CD14-positive monocyte (primary cell): ENCODE results near the gene GIPC3. TPM values are rescaled to one million over a fixed set of nuclear protein-coding genes. Genes with fewer than 3 reads are reported as not detected.
A peak's percentile ranks its signal among the peaks of the same experiment; 100 is the strongest.

ENCODE experiments used
- DNase-seq, 3 donors: peaks; one replicate each; pipeline ENCODE4 v3.0.0-alpha.2; 2011 to 2022
- H2AFZ ChIP-seq: 2 replicates; pipeline ENCODE4 v1.6.0; 2012; ENCODE audit warnings: mild to moderate bottlenecking, low read depth, low read length, inconsistent platforms; ENCODE audit not compliant: insufficient read depth, poor library complexity, severe bottlenecking
- H3K27ac ChIP-seq, 2 donors: 1 replicate in 1 of 2; 2 replicates in 1 of 2; pipeline ENCODE4 v1.5.1; 2012 to 2013; ENCODE audit warnings: low read length in 2 of 2, control low read depth in 1 of 2, inconsistent platforms in 1 of 2, low read depth in 1 of 2, mild to moderate bottlenecking in 1 of 2
- H3K27me3 ChIP-seq, 2 donors: one replicate each; pipeline versions ENCODE4 v1.6.0 to v1.6.1; 2011 to 2013; ENCODE audit warnings: low read length in 2 of 2; ENCODE audit not compliant: control insufficient read depth in 2 of 2, insufficient read depth in 2 of 2
- H3K36me3 ChIP-seq, 2 donors: replicated peaks in 1 of 2; 1 replicate in 1 of 2; 2 replicates in 1 of 2; pipeline versions ENCODE4 v1.5.1 to v1.6.1; 2012 to 2013; ENCODE audit warnings: low read length in 2 of 2, control low read depth in 1 of 2, inconsistent platforms in 1 of 2, mild to moderate bottlenecking in 1 of 2; ENCODE audit not compliant: insufficient read depth in 2 of 2, control insufficient read depth in 1 of 2
- H3K4me1 ChIP-seq, 2 donors: 1 replicate in 1 of 2; 2 replicates in 1 of 2; pipeline versions ENCODE4 v1.5.1 to v1.6.1; 2012 to 2013; ENCODE audit warnings: low read length in 2 of 2, control low read depth in 1 of 2, inconsistent platforms in 1 of 2, mild to moderate bottlenecking in 1 of 2, moderate library complexity in 1 of 2; ENCODE audit not compliant: insufficient read depth in 2 of 2, control insufficient read depth in 1 of 2
- H3K4me2 ChIP-seq: replicated peaks from 2 replicates; pipeline ENCODE3; 2012; ENCODE audit warnings: low read length, moderate library complexity, mild to moderate bottlenecking; ENCODE audit not compliant: poor library complexity, severe bottlenecking; ENCODE audit errors: extremely low read depth
- H3K4me3 ChIP-seq, 3 experiments: fragments of 200-600 bp in 1 of 3; sonication (generic) in 1 of 3; replicated peaks in 1 of 3; 1 replicate in 2 of 3; 2 replicates in 1 of 3; pipeline ENCODE4 v1.5.1; 2011 to 2013; ENCODE audit warnings: low read length in 3 of 3, mild to moderate bottlenecking in 3 of 3, control low read depth in 2 of 3, low read depth in 2 of 3, inconsistent platforms in 1 of 3, moderate library complexity in 1 of 3
- H3K79me2 ChIP-seq: 2 replicates; pipeline ENCODE4 v1.6.0; 2012; ENCODE audit warnings: mild to moderate bottlenecking, control low read depth, inconsistent platforms, low read length, moderate library complexity; ENCODE audit not compliant: insufficient read depth
- H3K9ac ChIP-seq: 2 replicates; pipeline ENCODE4 v1.6.0; 2017; ENCODE audit warnings: low read length, mild to moderate bottlenecking; ENCODE audit not compliant: insufficient read depth, poor library complexity, severe bottlenecking
- H3K9me3 ChIP-seq, 2 donors: replicated peaks in 1 of 2; 1 replicate in 1 of 2; 2 replicates in 1 of 2; pipeline versions ENCODE4 v1.5.1 to v1.6.1; 2012 to 2013; ENCODE audit warnings: low read length in 2 of 2, control low read depth in 1 of 2; ENCODE audit not compliant: control insufficient read depth in 1 of 2, insufficient read depth in 1 of 2
- H4K20me1 ChIP-seq: 2 replicates; pipeline ENCODE4 v1.6.0; 2012; ENCODE audit warnings: mild to moderate bottlenecking, low read length, control low read depth, moderate library complexity; ENCODE audit not compliant: insufficient read depth
- H3K27ac Mint-ChIP-seq, 7 donors: one replicate each; pipeline ENCODE4 v1.8.0; 2020; ENCODE audit warnings: mild to moderate bottlenecking in 7 of 7, mixed read lengths in 7 of 7, moderate library complexity in 6 of 7, inconsistent platforms in 2 of 7
- H3K27me3 Mint-ChIP-seq, 3 donors: one replicate each; pipeline ENCODE4 v1.8.0; 2021 to 2022; ENCODE audit warnings: low read depth in 3 of 3, mild to moderate bottlenecking in 3 of 3, mixed read lengths in 3 of 3, moderate library complexity in 3 of 3, inconsistent platforms in 1 of 3
- H3K36me3 Mint-ChIP-seq, 2 donors: one replicate each; pipeline ENCODE4 v1.8.0; 2020; ENCODE audit warnings: mixed read lengths in 2 of 2, inconsistent platforms in 1 of 2, mild to moderate bottlenecking in 1 of 2
- H3K4me1 Mint-ChIP-seq: one replicate; pipeline ENCODE4 v1.8.0; 2020; ENCODE audit warnings: mild to moderate bottlenecking, mixed read lengths
- H3K4me3 Mint-ChIP-seq, 2 donors: one replicate each; pipeline ENCODE4 v1.8.0; 2020; ENCODE audit warnings: mild to moderate bottlenecking in 2 of 2, mixed read lengths in 2 of 2, moderate library complexity in 1 of 2
- H3K9me3 Mint-ChIP-seq, 7 donors: one replicate each; pipeline ENCODE4 v1.8.0; 2020 to 2022; ENCODE audit warnings: mixed read lengths in 7 of 7, mild to moderate bottlenecking in 6 of 7, moderate library complexity in 6 of 7, inconsistent platforms in 2 of 7
- CTCF ChIP-seq: fragments of 200-600 bp; IDR thresholded peaks from one replicate; pipeline ENCODE4 v1.8.0; 2022; ENCODE audit warnings: antibody characterized with exemption, mild to moderate bottlenecking
- WGBS: methylation state at CpG from one replicate; pipeline ENCODE4 v1.1.5; 2013; ENCODE audit warnings: missing lambda C conversion rate; ENCODE audit not compliant: insufficient coverage; 5-methylcytosine and 5-hydroxymethylcytosine counted together
- intact Hi-C, 2 donors: fragments of 100-400 bp; cut with micrococcal nuclease; formaldehyde crosslinking; loops; one replicate each; pipeline versions ENCODE4 v1.15.0 to v1.15.1; 2023
- polyA plus RNA-seq, 3 donors: library from polyadenylated mRNA; depleted of rRNA in 1 of 3; unstranded in 2 of 3; stranded (reverse) in 1 of 3; fragments of 300-500 nt in 2 of 3; fragments of >200 nt in 1 of 3; fragmentation: Illumina TruSeq in 2 of 3; gene quantifications; 1 replicate in 2 of 3; 2 replicates in 1 of 3; pipeline ENCODE4 v1.2.3, GENCODE V29; 2012 to 2021

Gene GIPC3
- polyA plus RNA-seq, 3 donors, result 0.03 TPM; not detected in 2

DNA sequence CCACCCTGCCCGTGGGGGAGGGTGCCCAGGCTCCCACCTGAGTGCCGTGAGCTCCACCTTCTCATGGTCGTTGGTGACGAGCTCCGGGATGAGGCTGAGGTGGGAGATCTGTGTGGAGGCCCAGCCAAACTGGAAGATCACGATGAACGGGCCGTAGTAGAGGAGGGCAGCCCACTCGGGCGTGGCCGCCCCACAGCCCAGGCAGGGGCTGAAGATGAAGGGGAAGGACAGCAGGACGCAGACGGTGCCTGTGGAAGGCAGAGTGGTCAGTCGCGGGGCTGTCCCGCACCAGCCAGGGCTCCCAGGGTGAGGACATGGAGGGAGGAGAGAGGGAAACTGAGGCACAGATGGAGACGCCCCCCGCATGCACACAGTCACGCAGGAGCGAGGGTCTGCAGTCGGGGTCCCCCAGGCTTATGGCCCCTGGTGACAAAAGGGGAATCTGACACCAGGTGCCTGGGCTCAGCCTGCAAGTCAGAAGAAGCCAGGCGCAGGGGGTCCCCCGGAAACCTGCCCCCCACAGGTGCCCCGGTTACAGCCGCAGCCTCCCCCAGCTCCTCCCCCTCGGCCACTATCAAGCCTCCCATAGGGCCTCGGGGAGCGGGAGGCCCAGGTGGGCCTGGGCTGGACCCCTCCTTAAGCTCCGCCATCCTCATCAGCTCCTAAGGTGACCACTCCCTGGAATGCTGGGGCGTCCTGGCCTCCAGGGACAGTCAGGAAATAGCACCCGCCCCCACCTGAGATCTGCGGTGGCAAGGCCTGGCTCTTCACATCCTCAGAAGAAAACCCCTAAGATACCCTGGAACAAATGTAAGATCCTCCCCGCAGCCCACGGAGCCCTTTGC lies 34.1 kb upstream of the GIPC3 start:
- no peak overlapping the region for H3K27ac ChIP-seq
- peaks cover 15 to 31% of the 10 kb centered on the region in 2 donors for H3K36me3 ChIP-seq
- peaks cover 72 to 79% of the 10 kb centered on the region in 2 donors for H3K4me1 ChIP-seq
- WGBS, result 96% methylated on average over 30 of the region's 34 CpGs
- H3K9ac ChIP-seq, result no peak overlapping the region
- intact Hi-C loops, result loop anchor here in 1 of 2 donors (5.0 kb wide), 1 partner anchor 44 kb away; the partner anchor contains the start of gene FZR1
- peaks cover 69% of the 10 kb centered on the region for H3K79me2 ChIP-seq
- no peak overlapping the region for H3K4me2 ChIP-seq
- H3K4me3 ChIP-seq, result no peak overlapping the region
- H3K36me3 Mint-ChIP-seq, result peaks cover 31 to 40% of the 10 kb centered on the region in 2 donors
- H3K4me3 Mint-ChIP-seq, result peak overlapping the region in 1 of 2 donors; percentile 11
- no peaks in the 10 kb centered on the region for H3K9me3 ChIP-seq
- H3K27me3 Mint-ChIP-seq, result no peaks in the 10 kb centered on the region
- DNase-seq, result no peak
- peaks cover 0 to 2% (median 0%) of the 10 kb centered on the region in 7 donors for H3K9me3 Mint-ChIP-seq
- peaks cover 31% of the 10 kb centered on the region for H4K20me1 ChIP-seq
- peaks cover 59% of the 10 kb centered on the region for H3K4me1 Mint-ChIP-seq
- H3K27ac Mint-ChIP-seq, result peak overlapping the region in 5 of 7 donors; percentile 97 to 99 (median 98)
- no peaks in the 10 kb centered on the region for H3K27me3 ChIP-seq
- H2AFZ ChIP-seq, result no peak overlapping the region
- no peak for TF ChIP-seq CTCF

- Histone ChIP-seq H2AFZ (no peak overlapping the region), H3K4me1 (peaks cover 78 to 85% of the 10 kb centered on the region in 2 donors), H3K9me3 (no peaks in the 10 kb centered on the region), H3K27me3 (no peaks in the 10 kb centered on the region), H3K36me3 (peaks cover 11 to 25% of the 10 kb centered on the region in 2 donors), H3K79me2 (peaks cover 73% of the 10 kb centered on the region), H4K20me1 (peaks cover 32% of the 10 kb centered on the region), H3K4me3 (no peak overlapping the region), H3K9ac (no peak overlapping the region), H3K4me2 (no peak overlapping the region), H3K27ac (peak overlapping the region in 1 of 2 donors; percentile 10)
- no peaks in the 10 kb centered on the region for H3K27me3 Mint-ChIP-seq
- intact Hi-C loops, result loop anchor here in 1 of 2 donors (5.0 kb wide), 1 partner anchor 44 kb away; the partner anchor contains the start of gene FZR1
- DNase-seq, result no peak
- no peak overlapping the region for H3K4me3 Mint-ChIP-seq
- H3K27ac Mint-ChIP-seq, result peak overlapping the region in 5 of 7 donors; percentile 97 to 99 (median 98)
- H3K4me1 Mint-ChIP-seq, result peaks cover 65% of the 10 kb centered on the region
- peaks cover 32 to 36% of the 10 kb centered on the region in 2 donors for H3K36me3 Mint-ChIP-seq
- WGBS, result 95% methylated on average over 8 of the region's 9 CpGs
- peaks cover 0 to 2% (median 0%) of the 10 kb centered on the region in 7 donors for H3K9me3 Mint-ChIP-seq
- TF ChIP-seq CTCF, result no peak
Measured at GRCh38 chr19:3551792-3552095, 33.5 kb upstream of the GIPC3 start.
